ENCODE data around the gene KIF4A.

KIF4A gene

DNA sequence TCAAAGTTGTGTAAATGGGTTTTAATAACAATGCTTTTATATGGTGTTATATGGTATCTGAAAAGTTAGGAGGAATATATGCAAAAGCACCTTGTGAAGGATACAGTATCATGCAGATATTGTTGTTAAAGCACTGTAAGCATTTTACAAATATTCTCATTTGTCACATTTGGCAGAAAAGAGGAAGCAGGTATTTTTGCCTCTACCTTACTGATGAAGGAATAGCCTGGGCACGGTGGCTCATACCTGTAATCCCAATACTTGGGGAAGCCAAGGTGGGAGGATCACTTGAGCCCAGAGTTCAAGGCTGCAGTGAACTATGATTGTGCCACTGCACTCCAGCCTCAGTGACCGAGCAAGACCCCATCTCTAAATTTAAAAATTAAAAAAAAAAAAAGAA lies 121.0 kb downstream of the KIF4A start:
- no peak for DNase-seq

DNA sequence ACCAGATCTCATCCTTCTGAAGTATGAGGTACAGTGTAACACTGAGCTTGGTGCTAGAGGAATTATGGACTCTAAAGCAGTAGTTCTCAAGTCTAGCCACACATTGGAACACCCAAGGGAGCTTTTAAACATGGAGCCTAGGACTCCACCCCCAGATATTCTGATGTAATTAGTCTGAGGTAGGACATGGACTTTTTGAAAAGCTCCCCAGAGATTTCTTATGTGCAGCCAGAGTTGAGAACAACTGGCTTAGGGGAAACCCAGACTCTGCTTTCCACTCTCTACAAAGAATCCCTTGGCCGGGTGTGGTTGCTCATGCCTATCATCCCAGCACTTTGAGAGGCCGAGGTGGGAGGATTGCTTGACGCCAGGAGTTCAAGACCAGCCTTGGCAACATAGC lies 121.6 kb downstream of the KIF4A start:
- DNase-seq: no peak

DNA sequence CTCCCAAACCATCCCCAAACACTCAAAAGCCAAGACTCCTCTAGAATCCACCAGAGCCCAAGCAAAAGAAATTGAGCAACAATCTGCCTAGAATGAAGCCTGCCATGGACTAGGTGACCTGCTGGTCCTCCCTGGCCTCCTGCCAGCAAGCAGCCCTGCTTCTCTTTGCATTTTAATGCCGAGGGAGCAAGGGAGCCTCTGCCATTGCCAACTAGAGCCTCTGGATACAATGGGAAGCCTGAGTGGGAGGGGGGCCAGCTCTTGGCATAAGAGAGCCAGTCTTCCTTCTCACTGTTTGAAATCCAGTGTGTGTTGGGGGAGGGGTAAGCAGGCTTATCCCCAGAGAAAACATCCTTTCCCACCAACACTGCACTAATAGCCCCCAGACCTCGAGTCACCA lies 131.7 kb downstream of the KIF4A start:
- no peak for DNase-seq

DNA sequence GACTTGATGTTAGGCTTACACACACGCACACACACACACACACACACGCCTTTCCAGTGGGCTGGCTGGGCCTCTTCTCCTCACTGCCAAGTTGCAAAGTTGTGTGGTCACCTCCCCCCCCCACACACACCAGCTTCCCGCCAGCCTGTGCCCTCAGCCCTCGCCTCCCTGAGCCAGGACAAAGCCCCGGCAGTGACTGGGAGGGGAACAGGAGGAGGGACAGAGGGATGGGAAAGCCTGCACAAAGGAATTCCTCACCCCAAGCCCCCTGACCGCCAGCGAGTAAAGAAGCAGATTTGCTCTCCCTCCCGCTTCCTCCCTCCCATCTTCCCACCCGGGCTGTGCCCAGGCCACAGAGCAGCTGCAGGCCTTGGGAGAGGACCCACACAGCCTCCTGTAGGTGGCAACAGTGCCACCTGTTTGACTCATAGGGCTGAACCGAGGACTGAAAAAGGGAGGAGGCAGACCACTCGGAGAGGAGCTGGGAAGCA lies 133.0 kb downstream of the KIF4A start, which contains the start of gene GDPD2:
Gene GDPD2 (plus strand): TSS at position 464 of the 491 bp plus-strand sequence. CDS start 1,671 bp downstream, outside the sequence.
- no peak for DNase-seq

DNA sequence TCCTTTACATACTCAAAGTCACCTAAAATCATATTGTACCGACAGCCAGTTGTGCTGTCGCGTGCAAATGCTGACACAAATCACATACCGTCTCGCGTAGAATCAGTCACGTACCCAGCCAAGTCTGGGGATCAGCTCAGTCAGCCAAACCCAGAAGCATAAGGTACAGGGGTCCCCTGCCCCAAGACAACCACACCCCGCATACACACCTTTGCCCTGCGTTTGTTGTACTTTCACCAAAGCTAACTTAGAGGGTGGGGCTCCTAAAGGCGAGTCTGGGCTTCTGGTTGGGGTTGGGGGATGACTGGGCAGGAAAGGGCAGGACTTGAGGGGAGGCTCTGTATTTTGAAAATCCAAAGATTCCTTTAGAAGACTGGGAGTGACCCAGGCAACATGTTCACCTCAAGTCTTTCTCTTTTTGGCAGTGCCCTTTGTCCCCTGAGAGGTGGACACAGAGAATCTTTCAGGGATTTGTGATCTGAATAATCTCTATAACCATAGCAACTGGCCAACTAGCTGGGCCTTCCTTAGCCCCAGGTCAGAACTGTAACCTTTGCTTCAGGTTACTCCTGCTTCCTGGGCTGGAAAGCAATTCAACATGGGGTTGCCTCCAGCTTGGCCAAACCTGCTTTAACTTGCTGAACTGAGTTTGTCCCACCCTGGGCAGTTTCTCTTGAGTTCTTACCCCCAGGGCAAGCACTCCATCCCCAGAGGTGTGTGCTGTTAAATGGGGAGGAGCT lies 134.2 kb downstream of the KIF4A start:
- DNase-seq: no peak

DNA sequence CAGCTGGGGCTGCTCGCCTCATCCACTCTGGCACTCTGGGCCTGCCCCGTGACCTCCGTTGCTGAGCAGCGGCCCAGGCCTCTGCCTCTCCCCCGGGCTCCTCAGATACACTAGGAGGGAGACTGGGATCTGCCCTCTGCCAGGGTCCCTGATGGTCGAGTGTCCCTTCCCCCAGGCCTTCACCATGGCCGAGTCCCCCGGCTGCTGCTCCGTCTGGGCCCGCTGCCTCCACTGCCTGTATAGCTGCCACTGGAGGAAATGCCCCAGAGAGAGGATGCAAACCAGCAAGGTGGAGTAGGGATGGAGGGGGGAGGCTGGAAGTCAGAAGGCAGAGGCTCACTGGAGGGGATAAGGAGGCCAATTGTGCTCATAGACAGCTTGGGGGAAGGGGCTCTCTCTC lies 134.9 kb downstream of the KIF4A start:
- no peak for DNase-seq

DNA sequence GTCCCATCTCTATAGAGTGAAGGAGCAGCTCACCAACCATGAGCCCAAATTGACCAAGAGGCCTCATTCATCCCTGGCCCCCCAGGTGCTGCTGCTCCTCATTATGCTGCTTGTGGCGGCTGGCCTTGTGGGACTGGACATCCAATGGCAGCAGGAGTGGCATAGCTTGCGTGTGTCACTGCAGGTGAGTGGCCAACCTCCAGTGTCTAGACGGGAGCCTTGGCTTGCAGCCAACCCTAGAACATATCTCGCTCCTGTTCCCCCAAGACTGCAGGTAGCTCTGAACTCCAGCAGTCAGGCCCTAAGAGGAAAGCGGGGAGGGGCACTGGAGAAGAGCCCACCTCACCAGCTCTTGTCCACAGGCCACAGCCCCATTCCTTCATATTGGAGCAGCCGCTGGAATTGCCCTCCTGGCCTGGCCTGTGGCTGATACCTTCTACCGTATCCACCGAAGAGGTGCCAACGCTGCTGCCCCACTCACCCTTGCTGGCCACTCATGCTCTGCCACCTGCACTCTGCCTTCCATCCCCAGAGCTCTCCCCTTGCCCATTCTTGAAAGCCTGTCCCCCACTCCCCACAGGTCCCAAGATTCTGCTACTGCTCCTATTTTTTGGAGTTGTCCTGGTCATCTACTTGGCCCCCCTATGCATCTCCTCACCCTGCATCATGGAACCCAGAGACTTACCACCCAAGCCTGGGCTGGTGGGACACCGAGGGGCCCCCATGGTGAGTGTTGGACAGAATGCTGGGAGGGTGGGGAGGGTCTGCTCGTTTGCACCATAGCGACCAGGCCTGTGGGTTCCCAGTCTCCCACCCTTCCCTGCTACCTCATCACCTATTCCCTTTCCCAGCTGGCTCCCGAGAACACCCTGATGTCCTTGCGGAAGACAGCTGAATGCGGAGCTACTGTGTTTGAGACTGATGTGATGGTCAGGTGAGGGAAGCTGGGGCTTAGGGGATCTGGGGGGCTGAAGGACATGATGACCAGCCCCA lies 136.7 kb downstream of the KIF4A start:
- no peak for DNase-seq

DNA sequence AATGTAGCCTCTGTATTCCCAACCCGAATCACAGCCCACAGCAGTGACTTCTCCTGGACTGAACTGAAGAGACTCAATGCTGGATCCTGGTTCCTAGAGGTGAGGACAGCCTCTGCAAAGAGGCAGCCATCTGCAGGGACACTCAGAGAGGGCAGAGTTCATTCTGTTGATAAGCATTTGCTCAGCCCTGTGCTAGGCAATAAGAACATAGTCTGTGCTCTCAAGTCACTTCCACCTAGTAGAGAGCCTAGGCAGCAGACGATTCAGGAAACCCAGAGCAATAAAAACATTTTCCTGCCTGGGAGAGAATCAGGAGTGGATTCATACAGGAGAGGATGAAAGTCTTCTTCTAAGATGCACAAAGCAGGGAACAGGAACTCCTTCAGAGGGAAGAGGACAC lies 137.5 kb downstream of the KIF4A start:
- DNase-seq: no peak

DNA sequence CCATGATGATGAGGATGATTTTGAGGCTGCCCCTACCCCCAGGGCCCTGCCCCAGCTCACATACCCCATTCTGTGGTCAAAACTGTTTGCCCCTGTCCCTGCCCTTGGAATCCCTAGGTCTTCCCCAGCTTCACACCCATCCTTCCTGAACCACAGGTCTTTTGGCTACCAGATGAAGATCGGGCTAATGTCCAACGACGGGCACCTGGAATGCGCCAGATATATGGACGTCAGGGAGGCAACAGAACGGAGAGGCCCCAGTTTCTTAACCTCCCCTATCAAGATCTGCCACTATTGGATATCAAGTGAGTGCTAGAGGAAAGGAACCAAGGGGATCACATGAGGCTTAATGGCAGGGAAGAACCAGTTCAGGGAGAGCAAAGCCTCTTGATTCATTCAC lies 139.9 kb downstream of the KIF4A start:
- DNase-seq: no peak

DNA sequence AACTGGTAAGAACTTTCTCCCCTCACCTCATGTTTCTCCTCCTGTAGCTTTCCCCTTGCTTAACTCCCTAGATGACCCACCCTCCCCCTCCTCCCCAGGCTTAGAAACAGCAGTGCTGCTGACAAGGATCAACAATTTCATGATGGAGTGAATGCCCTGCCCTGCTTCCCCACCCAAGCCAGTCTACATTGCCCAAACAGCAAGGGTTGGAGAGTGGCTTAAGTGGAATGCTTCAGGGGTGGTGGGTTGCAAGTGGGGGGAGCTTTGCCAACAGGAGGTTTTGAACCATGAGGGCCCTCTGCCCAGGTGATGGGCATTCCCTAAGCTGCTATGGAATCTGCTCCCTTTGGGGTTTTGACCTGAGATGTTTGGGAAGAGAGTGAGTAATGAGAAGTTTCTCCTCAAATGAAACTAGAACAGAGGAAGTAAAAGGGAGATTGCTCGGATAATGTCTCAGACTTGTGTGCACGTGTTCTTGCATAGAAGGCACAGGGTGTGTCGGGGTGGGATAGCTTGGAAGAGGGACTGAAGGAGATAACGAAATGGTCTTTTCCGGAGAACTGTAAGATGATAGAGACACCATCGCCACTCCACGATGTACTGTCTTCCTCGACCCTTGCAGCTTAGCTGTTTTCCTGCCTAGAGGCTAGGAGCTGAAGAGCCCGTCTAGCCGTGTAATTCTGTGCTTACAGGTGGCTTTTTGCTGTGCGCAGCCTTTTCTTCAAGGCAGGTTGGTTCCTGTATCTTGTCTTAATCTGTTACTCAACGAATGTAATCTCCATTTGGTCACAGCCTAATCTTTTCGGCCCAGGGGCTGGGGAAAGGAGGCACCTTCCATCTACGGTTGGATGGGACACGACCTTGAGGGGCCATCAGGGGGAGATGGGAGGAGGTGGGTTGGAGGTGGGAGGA lies 143.3 kb downstream of the KIF4A start:
- no peak for DNase-seq

DNA sequence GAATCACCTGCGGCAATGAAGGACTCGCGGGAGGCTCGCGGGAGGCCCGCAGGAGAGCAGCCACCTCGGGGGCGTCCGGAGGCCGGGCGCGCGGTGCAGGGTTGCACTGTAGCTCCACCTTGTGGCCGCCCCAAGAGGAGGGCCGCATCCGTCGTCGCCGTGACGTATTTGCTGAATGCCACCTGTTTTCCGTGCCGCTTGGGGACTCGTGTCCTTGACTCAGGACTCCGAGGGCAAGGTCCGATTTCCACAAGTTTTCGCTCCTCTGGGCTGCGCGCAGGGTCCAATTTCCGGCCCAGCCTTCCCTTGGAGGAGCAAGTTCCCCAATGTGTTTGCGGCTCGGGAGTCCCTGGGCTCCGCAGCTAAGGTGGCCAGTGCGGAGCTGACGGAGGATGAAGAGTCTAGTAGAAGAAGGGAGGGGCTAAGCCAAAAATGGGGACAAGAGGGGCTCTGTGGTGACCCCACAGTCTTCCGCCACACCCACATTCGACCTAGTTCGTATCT lies 144.0 kb downstream of the KIF4A start:
- no peak for DNase-seq

DNA sequence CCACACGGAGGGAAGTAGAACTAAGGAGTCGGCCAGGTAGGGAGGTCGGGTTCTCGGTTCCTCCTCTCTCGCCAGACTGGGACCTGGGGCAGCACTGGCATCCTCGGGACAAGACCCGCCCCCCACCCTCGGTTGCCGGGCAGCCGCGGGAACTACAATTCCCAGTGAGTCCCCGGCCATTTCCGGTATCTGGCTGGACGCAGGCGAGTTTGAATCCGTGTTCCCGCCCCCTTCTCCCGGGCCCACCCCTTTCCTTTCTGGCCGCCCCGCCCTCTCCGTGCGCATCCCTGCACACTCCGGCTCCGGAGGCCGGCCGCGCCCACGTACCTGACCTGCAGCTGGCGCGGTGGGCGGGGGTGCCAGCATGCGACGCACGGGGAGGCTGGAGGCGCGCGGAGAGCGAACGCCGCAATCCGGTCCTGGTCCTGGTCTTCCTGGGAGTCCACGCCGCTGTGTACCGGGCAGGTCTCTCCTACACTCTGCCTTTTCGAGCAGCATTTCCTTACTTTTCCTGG lies 144.5 kb downstream of the KIF4A start:
- peak; percentile 60 for DNase-seq

DNA sequence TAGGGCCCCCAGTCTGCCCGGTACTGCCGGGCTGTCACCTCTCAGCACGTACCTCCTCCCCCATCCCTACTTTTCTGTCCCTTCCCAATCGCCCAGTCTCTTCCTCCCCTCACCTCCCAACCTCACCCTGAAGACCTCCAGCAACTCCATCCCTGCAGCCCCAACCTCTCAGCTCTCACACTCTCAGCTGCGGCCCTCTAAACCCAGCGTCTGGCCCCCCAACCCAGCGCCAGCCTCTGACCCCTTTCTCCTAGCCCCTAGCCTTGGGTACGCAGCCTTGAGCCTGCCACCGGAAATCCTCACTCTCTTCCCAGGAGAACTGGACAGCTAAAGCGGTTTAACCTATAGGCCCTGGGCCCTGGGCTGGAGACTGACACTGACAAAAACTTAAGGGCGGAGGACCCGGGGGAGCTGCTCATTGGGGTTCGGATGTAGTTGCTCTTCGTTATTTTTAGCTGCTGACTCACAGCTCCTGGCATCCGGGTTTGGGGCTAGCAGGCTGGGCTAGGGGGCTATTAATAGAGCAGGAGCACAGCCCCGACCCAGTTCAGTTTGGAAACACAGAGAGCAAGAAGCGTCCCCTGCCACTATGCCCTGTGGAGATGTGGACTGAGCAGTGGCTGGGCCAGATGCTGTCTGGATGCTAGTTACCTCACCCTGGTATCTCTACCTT lies 145.1 kb downstream of the KIF4A start:
- DNase-seq: no peak

DNA sequence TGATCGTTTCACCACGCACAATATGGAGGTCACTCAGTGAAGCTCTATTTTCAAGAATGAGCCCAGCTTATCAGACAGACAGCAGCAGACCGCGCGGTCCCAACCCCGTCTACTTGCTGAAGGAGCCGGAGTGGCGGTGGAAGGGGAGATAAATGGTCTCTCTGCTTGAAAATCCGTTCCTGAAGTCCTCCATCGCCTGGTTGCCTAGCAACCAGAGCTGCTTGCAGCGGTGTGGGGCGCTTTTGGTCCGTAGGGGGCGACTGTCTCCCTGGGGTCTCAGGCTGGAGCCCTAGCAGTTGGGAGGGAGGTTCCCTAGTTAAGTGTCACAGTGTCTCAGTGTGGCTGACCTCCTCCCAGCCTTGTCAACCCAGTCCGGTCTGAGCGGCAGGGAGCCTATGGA lies 146.4 kb downstream of the KIF4A start:
- DNase-seq: no peak

DNA sequence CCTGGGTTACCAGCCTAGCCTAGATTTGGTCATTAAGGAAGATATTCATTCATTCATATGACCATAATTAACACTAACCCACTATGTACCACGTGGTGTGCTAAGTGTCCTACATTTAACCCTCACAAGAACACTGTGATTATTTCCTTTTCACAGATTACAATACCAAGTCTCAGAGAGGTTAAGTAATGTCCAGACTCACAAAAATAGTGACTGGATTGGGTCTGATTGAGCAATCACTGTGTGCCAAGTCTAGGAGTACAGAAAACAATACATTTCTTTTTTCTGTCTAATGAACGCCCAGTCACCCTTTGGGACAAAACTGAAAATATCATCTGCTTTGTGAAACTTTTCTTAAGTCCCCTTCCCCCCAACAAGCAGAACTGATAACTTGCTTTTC lies 147.1 kb downstream of the KIF4A start:
- no peak for DNase-seq

DNA sequence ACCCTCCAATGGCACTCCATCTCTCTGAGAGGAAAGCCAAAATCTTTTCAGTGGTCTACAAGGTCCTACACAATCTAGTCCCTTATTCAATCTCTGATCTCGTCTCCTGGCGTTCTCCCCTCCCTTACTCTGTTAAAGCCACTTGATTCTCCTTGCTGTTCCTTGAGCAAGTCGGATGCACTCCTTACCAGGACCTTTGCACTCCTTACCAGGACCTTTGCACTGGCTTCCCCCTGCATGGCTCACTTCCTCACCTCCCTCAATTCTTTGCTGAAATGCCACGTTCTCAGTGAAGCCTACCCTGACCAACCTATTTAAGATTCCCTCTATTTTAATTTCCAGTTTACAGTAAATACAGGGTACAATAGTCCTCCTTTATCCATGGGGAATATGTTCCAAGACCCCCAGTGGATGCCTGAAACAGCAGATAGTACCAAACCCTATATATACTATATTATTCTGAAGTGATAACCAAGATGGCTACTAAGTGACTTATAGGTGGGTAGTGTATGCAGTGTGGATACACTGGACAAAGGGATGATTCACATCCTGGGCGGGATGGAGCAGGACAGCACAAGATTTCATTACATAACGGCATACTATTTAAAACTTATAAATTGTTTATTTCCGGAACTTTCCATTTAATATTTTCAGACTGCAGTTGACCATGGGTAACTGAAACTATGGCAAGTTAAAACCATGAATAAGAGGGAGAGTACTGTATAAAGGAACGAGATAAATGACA lies 148.2 kb downstream of the KIF4A start:
- no peak for DNase-seq

DNA sequence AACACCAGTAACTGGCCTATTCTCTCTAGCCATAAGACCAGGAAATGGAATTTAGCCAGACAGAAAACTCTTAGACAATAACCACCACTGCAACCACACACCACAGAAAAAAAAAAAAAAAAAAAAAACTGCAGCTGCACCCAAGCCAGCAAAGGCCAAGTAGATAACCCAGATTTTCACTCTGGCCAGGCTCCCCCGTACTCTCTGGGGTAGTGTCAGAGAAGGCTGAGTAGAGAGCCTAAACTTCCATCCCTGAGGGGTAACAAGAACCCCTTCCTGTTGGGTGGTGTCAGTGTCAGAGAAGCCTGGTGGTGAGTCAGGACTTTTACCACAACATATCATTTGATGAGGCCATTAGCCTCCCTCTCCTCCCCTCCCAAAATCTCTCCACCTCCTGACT lies 149.1 kb downstream of the KIF4A start:
- peak; percentile 24 for DNase-seq

DNA sequence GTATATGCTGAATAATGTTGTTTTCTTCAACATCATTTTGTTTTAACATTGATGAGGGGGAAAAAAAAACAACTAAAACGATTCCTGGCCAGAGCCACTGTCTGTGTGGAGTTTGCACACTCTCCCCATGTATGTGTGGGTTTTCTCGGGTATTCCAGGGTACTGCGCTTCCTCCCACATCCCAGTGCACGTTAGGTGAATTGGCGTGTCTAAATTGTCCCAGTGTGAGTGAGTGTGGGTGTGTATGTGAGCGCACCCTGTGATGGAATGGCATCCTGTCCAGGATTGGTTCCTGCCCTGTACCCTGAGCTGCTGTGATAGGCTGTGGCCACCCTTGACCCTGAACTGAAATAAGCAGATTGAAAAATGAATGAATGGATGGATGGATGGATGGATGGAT lies 152.3 kb downstream of the KIF4A start:
- DNase-seq: no peak

DNA sequence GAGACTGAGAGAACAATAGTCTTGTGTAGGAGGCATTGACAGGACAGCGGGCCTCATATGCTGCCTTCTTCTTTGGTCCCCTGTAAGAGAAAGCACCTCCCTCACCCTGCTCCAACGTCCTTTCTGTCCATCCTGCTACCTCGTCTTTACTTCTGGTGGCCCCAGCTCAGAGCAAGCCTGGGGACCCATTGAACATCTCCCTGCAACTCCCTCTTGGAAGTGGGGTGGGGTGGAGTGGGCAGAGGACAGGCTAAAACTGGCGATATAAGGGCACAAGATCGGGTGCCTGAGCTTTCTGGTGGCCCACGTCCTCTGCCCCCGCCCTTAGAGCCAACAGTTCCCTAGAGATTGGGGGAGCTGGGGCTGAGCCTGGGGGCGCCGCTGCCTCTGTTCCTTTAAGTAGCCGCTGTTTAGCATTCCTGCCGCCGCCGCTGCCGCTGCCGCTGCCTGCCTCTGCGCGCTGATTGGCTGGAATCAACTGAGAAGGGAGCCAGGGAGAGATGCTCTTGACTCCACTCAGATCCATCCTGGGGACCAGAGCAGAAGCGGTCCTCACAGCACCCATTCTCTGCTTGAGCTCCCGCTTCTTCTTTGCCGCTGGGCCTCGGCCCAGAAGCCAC lies 154.5 kb downstream of the KIF4A start, which contains the start of gene DLG3:
Gene DLG3 (plus strand): TSS at position 510 of the 620 bp plus-strand sequence. CDS start 367 bp downstream, outside the sequence.
- no peak for DNase-seq

DNA sequence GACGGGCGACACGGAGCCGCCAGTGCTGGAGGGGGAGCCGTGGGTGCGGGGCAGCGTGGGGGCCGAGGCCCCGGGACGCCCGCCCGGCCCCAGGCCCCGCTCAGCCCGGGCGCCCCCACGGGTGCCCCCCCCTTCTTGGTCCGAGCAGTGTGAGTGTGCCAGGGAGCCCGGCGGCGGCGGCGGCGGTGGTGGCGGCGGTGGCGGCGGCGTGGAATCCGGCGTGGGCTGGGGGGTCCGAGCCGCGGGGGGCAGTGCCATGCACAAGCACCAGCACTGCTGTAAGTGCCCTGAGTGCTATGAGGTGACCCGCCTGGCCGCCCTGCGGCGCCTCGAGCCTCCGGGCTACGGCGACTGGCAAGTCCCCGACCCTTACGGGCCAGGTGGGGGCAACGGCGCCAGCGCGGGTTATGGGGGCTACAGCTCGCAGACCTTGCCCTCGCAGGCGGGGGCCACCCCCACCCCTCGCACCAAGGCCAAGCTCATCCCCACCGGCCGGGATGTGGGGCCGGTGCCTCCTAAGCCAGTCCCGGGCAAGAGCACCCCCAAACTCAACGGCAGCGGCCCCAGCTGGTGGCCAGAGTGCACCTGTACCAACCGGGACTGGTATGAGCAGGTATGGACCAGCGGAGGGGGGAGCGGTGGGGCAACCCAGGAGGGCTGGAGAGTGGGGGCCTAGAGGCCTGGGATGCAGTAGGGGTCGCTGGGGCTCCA lies 155.2 kb downstream of the KIF4A start:
- no peak for DNase-seq
